NCI-H2196 treated with DMSO at 0.1 percent for 48 hours (cell line): ENCODE data around the gene EPHA5.
"Not testable (repeated sequence)": the region's sequence is repeated elsewhere in the genome, so short reads cannot be mapped to it uniquely, and the experiment has no call there.

Experiments
- DNase-seq: peaks from one replicate; lab custom pipeline; 2025; ENCODE audit not compliant: unreplicated experiment; lab: John Stamatoyannopoulos, UW

The EPHA5 gene

GRCh38 chr4:65386927-65387326, 283.4 kb downstream of the EPHA5 start:
- DNase-seq = no peak

GRCh38 chr4:65383589-65384305, 286.5 kb downstream of the EPHA5 start:
- DNase-seq = no peak

GRCh38 chr4:65381648-65382047, 288.6 kb downstream of the EPHA5 start:
- no peak for DNase-seq

GRCh38 chr4:65370709-65371108, 299.6 kb downstream of the EPHA5 start:
- no peak for DNase-seq

GRCh38 chr4:65367306-65367705, 303.0 kb downstream of the EPHA5 start:
- DNase-seq = no peak

- DNase-seq = no peak
These were observed 311.4 kb downstream of the EPHA5 start for GRCh38 chr4:65358914-65359313.

GRCh38 chr4:65353098-65353497, 317.2 kb downstream of the EPHA5 start:
- DNase-seq = no peak

GRCh38 chr4:65344278-65344825, 325.9 kb downstream of the EPHA5 start:
- no peak for DNase-seq

- no peak for DNase-seq
These were observed 326.9 kb downstream of the EPHA5 start for GRCh38 chr4:65343342-65343741.

GRCh38 chr4:65341557-65341956, 328.7 kb downstream of the EPHA5 start:
- no peak for DNase-seq

GRCh38 chr4:65340382-65341109, 329.7 kb downstream of the EPHA5 start:
- no peak for DNase-seq

- DNase-seq = no peak
These were observed 332.9 kb downstream of the EPHA5 start for GRCh38 chr4:65337371-65337770.

- no peak for DNase-seq
These were observed 333.8 kb downstream of the EPHA5 start for GRCh38 chr4:65336465-65336864.

GRCh38 chr4:65316534-65316933, 353.8 kb downstream of the EPHA5 start:
- no peak for DNase-seq

- DNase-seq = no peak
These were observed 359.2 kb downstream of the EPHA5 start for GRCh38 chr4:65311120-65311519.

GRCh38 chr4:65310586-65310985, 359.7 kb downstream of the EPHA5 start:
- DNase-seq = no peak

GRCh38 chr4:65308626-65309025, 361.7 kb downstream of the EPHA5 start:
- DNase-seq = not testable (repeated sequence)

- no peak for DNase-seq
These were observed 368.1 kb downstream of the EPHA5 start for GRCh38 chr4:65302145-65302544.

GRCh38 chr4:65296246-65296645, 374.0 kb downstream of the EPHA5 start:
- no peak for DNase-seq

- no peak for DNase-seq
These were observed 383.2 kb downstream of the EPHA5 start for GRCh38 chr4:65287071-65287470.
